Measurements from ENCODE around the gene TGFA. TPM values are rescaled to one million over a fixed set of nuclear protein-coding genes. Genes with fewer than 3 reads are reported as not detected.

Gene TGFA
- total RNA-seq, 1 experiment from 2014 or later = 2.5 TPM

- Mint-ChIP-seq H3K9me3 (no peaks in the 10 kb centered on the region), H3K27ac (no peak overlapping the region), H3K4me1 (peaks cover 17% of the 10 kb centered on the region), H3K4me3 (no peak overlapping the region), H3K27me3 (ENCODE audit: low read depth) (peaks cover 29% of the 10 kb centered on the region), H3K36me3 (no peaks in the 10 kb centered on the region)
- CTCF ChIA-PET = interaction anchor here (0.5 to 2.2 kb wide), 5 partner anchors 11 to 265 kb away, joined by 3 to 6 read pairs (median 4); no protein-coding TSS in a partner anchor
- DNase-seq (ENCODE audit: low spot score) (no peak), ATAC-seq (no peak)
- TF ChIP-seq ATF3 (CRISPR knock-in tag; conservative IDR thresholded peaks at IDR 0.05) = no peak
- no peak for TF ChIP-seq NFATC4 (CRISPR knock-in tag; IDR thresholded peaks at IDR 0.05)
- TF ChIP-seq RORB (CRISPR knock-in tag; IDR thresholded peaks at IDR 0.05) = no peak
- no peak for TF ChIP-seq PREB (CRISPR knock-in tag; IDR thresholded peaks at IDR 0.05; ENCODE audit: borderline replicate concordance)
- no peak for TF ChIP-seq CDX4 (CRISPR knock-in tag; IDR thresholded peaks at IDR 0.05; ENCODE audit: borderline replicate concordance)
- TF ChIP-seq TCF7 (CRISPR knock-in tag; IDR thresholded peaks at IDR 0.05; ENCODE audit: low read depth) = no peak
- TF ChIP-seq SOX15 (CRISPR knock-in tag; IDR thresholded peaks at IDR 0.05) = no peak
- TF ChIP-seq SMAD3 (CRISPR knock-in tag; IDR thresholded peaks at IDR 0.05; ENCODE audit: borderline replicate concordance) = no peak
- no peak for TF ChIP-seq GABPB1 (CRISPR knock-in tag; IDR thresholded peaks at IDR 0.05)
- no peak for TF ChIP-seq ZNF416 (CRISPR knock-in tag; IDR thresholded peaks at IDR 0.05)
- no peak for TF ChIP-seq ESRRA (CRISPR knock-in tag; IDR thresholded peaks at IDR 0.05; ENCODE audit: borderline replicate concordance)
- no peak for TF ChIP-seq ZBTB43 (CRISPR knock-in tag; IDR thresholded peaks at IDR 0.05)
- no peak for TF ChIP-seq ZNF281 (CRISPR knock-in tag; IDR thresholded peaks at IDR 0.05)
- TF ChIP-seq RELA (CRISPR knock-in tag; IDR thresholded peaks at IDR 0.05; ENCODE audit: borderline replicate concordance) = no peak
- TF ChIP-seq ZNF138 (CRISPR knock-in tag; conservative IDR thresholded peaks at IDR 0.05) = no peak
- TF ChIP-seq ATF2 (CRISPR knock-in tag; IDR thresholded peaks at IDR 0.05; ENCODE audit: borderline replicate concordance, low read depth) = no peak
- TF ChIP-seq ZSCAN18 (CRISPR knock-in tag; IDR thresholded peaks at IDR 0.05) = no peak
- TF ChIP-seq MLX (CRISPR knock-in tag; IDR thresholded peaks at IDR 0.05) = no peak
- TF ChIP-seq AR (CRISPR knock-in tag; IDR thresholded peaks at IDR 0.05) = no peak
- TF ChIP-seq NR2C2 (CRISPR knock-in tag; IDR thresholded peaks at IDR 0.05) = no peak
- POLR2A ChIA-PET = no interaction called here
Observed at GRCh38 chr2:70569559-70569958, 15.9 kb upstream of the TGFA start.

All from WTC11 (cell line).